AG08395 (cell line): Measurements from ENCODE around the gene KDM4C.

Experiments
- DNase-seq: peaks from one replicate; pipeline ENCODE4 v3.0.0; 2012; ENCODE audit warnings: mixed read lengths, low spot score

The KDM4C gene

DNA sequence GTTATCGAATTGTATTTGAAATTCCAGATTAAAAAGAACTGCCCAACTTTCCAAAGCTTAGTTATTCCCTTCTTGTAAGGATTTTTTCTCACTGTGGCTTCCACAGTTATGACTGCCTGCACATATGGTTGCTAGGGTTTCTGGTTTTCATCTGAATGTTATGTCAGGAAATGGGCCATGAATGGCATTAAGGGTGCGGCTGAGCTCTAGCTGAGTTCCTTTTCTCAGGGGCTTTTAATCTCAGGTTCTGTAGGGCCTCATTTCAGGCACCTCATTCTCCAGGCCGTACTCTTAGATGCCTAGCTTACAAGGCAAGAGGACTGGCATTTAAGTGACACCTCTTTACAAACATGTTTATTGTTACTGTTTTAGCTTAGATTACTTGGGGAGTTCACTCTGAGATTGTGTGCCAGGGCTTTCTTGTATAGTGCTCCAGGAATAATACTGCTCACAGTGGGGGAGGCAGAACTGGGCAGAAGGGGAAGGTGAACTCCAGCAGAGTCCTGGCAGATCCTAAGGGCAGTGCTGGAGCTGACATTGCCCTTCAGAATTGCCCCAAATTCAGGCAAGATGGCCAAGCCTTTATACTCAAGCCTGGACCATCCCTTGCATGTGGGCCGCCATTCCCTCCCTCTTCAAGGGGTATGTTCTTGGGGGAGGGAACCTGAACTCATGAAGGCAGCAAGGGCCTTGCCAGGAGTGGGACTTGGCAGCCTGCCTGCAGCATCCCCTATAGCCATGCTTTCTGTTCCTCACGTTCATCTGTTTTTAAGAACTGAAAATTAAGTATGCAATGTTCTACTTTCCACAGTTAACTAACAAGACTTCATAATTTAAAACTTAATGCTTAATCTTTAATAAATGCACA, 111.5 kb downstream of the KDM4C start:
- DNase-seq: no peak

DNA sequence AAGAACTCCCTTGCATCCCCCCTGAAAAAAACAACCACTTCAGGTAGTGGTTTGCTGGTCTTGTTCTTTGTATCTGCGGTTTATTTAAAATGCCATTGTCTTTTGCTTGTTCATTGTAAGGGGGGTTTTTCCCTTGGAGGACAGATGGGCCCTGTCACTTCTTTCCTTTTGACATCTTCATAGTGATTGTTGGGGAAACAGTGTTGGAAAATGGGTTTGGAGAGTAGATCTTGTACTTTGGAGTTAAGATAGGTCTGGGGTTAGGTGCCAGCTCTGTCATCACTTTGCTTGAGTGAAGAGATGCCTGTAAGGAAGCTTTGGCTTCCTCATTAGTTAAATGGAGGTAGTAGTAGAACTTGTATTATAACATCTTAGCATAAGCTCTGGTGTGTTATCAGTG, 112.4 kb downstream of the KDM4C start:
- DNase-seq: no peak

DNA sequence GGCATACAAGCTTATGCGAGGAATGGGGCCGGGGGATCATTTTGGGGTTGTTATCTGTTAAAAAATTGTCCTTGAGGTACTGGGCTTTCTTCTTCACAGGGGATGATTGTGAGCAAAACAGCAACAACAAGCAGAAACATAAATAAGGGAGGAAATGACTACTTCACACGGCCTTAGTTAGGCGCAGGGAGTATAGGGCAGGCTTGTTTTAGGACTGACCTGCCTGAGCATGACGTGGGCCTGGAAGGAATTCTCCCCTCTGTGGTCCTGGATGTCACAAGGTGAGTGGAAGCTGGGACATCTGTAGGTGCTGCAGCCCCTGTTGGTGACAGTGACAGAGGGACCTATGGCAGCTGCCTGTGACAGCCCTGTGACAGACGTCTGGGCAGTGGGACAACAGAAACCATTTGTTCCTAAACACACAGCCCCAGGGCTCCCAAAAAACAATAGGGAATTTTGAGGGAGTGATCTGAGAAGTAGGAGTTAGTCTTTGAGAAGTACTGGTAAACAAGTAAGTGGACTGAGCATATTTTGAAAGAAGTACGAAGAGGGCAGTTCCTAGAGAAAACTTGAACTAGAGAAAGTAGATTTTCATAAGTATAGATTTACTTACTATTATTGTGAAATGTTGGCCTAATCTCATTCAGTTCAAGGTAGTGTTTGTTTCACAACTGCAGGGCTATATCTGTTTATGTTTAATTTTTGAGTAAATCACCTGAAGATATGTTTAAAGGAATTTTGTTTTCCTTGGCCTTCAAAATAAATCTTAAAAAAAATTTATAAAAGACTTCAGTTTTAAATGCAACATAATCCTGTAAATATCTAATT, 113.1 kb downstream of the KDM4C start:
- no peak for DNase-seq

GRCh38 chr9:6873857-6874256, 116.1 kb downstream of the KDM4C start:
- no peak for DNase-seq

DNA sequence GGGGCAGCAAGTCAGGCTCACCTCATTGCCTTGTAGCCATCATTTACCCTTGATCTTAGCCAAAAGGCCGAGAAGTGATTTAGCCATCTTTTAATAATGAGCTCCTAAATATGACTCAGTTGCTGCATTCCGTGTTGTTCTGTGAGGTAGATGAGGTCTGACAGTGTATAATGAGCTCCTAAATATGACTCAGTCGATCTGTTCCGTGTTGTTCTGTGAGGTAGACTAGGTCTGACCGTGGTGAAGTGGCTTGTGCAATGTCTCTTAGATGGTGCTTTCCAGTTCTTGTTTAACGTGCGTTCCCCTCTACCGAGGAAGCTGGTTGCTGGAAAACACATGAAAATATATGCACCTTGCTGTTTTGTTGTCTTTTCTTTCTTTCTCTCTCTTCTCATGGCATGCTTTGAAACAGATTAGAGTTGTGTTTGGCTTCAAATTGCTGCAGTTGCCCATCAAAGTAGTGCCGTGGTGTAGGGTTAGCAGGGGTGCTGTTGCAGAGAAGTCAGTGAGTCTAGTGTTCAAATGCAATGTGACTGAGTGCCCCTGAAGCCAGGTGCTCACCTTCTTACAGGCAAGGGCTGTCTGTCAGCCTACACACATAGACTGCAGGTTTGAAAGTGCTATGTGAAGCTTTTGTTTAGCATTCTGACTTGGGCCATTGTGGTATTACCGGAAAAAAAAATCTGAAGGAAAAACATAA, 118.6 kb downstream of the KDM4C start:
- no peak for DNase-seq

DNA sequence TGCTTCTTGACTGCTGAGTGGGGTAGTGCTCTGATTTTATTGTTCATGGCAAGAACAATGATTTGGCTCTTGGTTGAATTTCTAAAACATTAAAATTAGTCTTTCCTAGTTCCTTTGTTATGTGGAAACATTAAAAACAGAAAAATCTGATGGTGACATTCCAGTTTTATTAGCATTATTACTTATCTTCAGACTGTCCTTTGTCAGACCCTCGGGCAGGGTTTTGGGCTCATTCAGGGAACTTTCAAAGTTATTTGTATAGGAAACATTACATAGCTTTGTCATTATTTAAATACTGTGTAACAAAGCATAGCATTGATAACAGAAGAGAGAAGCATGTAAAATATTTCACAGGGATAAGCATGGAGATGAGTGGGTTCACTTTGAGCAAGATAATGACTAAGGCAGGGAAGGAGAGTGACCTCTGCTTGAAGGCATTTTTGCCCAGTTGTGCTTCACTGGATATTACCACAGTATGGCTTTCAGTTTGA, 119.9 kb downstream of the KDM4C start:
- DNase-seq: peak; percentile 62

DNA sequence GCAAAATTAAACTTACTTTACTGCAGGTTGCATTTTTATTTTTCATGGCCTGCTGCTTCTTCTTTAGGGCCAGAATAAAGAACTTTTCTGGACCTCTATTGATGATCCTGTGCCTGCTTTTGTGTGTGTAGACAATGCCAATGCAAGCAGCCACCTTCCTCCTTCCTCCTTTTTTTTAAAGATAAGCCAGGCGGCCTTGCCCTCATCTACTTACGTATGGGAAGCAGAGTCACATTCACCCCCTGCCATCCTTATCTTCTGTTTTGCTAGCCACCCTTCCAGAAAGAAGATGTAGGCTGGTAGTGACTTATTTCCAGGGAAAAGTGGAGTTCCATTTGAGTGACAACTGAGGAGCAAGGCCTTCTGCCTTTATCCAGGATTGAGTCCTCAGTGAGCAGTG, 122.9 kb downstream of the KDM4C start:
- DNase-seq: no peak

DNA sequence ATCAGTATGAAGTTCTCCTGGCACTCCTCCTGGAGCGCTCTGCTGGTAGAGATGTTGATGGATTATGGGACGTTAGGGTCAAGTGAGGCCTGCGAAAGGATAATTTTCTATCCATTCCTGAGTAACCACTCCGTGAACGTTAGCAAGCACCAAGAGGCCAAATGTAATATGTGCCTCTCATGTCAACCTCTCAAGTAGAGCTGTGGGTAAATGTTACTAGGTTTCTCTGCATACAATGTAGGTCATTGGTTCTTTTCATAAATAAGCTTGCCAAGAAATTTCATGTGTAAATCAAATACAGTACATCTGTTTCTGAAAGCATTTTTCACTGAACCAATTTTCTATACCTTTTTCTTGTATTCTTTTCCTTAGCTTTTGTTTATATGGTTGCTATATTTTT, 126.3 kb downstream of the KDM4C start:
- DNase-seq: no peak

GRCh38 chr9:6884990-6885389, 127.2 kb downstream of the KDM4C start:
- DNase-seq: no peak

DNA sequence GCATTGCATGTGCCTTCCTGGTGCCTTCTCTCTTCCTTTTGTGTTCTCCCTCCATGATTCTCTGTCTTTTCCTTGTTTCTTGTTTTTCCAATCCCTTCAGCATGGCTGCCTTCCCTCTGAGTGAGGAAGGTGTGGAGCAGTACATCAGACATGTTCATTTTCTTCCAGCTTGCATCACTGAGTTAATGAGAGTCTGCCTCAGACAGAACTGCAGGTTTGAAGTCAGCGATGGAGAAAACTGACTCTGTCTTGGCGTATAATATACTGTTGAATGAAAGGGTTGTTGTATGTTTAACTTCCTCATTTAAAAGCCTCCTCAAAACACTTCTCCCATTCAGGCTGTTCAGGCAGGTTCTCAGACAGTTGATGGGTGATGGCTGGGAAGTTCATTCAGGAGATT, 129.3 kb downstream of the KDM4C start:
- no peak for DNase-seq

DNA sequence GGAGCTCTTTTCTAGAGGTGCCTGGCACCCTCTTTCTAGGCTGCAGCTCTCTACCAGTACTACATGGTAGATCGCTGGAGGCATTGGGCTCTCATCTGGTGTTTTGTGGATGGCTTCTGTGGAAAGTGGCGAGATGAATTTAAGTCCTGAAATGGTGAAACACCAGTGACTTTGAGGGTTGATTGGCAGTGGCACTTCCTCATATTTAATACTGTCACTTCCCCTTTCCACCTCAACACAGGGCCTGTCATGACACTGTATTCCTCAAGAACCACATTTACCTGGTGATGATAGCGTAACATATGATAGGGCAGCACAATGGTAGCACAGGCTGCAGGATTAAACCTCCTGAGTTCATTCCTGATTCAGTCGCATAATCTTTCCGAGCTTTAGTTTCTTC, 132.1 kb downstream of the KDM4C start:
- DNase-seq: no peak

DNA sequence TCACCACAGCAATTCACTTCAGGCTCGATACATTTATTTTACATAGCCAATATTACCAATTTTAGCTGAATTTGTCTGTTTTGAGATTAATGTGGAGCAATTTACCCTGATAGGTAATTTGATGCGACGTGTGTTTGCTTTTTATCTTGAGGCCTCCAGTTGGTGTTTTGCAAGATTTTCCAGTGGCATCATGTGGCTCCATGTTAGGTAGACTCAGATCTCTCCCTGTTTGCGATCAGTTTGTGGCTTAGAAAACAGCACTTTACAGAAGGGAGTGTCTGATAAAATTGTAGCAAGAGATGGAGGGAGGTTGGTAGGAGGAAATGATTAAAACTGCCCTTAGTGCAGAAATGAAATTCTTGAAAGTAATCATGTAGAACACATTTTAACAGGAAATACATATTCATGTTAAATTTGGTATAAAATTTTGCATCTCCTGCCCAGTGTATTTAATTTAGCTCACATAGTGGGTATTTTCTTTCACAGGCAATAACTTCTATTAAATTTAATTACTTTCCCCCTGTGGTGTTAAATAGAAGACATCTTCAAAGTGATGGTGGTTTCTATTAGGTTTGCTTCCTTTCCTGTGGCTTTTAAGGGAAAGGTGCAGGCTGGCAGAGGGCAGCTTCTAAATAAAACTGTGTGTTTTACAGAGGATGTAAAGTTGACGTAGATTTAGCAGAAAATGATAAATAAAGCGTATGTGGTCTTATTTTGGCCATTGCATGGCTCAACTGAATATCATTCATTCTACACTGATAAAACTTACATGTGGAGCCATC, 135.8 kb downstream of the KDM4C start:
- no peak for DNase-seq

DNA sequence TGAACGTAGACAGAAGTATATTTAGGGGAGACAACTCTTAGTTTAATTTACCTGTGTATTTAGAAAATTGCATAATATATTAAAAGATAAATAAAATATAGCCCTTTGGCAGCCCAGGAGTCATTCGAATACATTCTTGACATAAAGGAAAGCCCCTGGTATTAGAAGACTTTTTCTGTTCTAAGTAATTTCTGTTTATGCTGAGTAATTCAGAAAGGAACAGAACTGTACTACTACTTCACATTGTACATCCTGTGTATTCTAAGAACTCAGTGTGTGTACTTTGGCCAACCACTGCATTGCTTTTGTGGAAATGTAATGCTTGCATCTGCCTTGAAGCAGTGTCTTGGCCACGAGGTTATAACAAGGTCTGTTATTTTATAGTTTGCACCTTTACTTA, 136.4 kb downstream of the KDM4C start:
- DNase-seq: no peak

DNA sequence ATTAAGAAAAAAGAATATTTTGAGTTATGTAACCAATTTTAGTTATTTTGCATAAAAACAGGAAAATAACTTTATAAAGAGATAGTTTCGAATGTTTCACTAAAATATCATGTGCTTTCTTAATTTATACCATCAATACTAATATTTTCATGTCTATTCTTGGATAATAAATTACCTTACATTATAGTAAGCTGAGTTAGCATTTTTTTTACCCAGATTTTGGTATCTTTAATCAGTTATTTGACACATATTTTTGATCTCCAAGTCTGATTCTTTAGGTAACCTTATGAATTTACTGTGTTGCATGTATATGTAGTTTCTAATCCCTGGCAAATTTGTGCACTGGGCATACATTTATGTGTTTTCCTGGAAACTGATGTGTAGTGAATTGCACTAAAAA, 138.0 kb downstream of the KDM4C start:
- DNase-seq: no peak

- DNase-seq: no peak
These were observed 138.8 kb downstream of the KDM4C start for GRCh38 chr9:6896562-6896961.

DNA sequence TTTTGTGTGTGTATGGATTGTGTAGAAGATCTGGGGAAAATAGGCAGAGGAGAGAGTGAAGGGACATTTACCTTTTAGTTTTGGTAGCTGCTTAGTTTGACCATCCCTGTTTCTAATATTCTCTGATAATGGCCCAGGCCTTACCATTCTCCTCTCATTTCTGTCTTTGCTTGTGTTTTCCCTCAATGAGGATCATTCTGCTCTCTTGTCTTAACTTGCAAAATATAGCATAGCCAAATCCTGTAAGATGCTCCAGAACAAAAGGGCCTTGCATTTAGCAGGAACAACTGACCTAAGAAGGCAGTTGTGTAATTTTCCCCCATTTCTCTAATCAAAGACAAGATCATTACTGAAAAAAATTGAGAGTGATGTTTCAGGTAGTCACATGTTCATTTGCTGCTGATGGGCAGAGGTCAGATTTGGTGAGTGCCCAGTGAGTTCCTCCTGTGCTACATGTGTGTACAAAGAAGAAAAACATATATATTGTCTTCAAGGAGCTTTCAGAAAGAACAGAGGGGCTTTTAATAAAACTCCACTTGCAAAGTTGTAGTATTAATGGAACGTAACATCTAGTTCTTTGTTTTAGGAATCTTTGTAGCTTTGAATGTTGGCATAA, 139.5 kb downstream of the KDM4C start:
- DNase-seq: no peak

- no peak for DNase-seq
These were observed 140.1 kb downstream of the KDM4C start for GRCh38 chr9:6897898-6898302.

- DNase-seq: no peak
These were observed 141.5 kb downstream of the KDM4C start for GRCh38 chr9:6899274-6899673.

DNA sequence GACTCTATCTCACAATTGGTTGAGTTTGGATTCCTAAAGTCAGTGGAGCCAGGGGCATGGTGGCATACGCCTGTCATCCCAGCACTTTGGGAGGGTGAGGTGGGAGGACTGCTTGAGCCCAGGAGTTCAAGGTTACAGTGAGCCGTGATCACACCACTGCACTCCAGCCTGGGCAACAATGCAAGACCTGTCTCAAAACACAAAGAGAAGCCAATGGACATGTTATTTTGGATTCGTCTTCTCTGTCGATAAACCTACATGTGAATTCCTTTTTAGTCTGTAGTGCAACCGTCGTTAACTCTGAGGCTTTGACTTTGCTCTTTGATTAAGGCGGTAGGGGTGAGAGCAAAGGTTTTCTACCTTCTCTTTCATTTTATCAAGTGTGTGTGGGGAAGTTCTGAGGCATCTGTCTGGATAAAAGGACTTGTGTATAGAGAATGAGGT, 142.7 kb downstream of the KDM4C start:
- DNase-seq: no peak

DNA sequence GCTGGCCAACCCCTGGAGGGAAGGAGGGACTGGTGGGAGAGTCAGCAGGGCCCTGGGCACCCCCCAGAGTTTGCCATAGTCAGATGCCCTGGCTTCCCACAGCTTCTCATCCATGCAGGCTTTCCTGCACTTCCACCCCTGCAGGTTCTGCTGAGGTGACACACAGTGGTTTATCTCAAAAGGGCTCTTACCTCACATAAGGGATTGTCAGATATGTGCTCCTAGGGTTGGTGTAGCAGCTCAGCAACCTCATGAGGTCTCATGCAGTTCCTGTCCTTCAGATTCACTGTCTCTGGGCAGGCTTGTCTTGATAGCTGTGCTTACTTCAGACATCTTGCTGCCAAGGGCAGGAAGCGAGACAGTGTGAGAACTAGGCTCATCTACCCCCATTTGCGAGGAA, 143.4 kb downstream of the KDM4C start:
- DNase-seq: no peak

DNA sequence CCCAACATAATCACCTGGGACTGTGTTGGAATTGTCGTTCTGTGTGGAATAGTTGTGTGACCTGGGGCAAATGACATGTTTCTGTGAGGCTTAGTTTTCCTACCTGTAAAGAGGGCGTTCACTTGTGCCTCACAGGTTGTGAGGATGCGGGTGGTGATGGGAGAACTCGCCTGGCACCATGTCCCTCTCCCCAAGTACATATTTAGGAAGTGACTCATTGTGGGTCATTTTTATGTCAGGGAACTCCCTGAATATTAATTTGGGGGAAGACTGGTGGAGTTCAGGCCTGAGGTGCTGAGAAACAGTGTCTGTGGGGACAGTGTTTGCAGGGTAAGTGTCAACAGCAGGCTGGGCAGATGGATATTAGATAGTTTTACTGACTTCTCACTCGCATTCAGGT, 144.7 kb downstream of the KDM4C start:
- DNase-seq: peak; percentile 10
